Tibial nerve (tissue), 4 donors: ENCODE measurements around the gene SSPN. TPM values are rescaled to one million over a fixed set of nuclear protein-coding genes. Genes with fewer than 3 reads are reported as not detected.

ENCODE experiments used
- DNase-seq, 2 donors: peaks; one replicate each; pipeline ENCODE4 v3.0.0-alpha.2; 2019; ENCODE audit warnings: low spot score in 2 of 2
- H3K27ac ChIP-seq, 4 donors: fragments of 200-600 bp; sonication (generic) in 3 of 4; one replicate each; pipeline ENCODE4 v1.5.1; 2017 to 2019; ENCODE audit warnings: mild to moderate bottlenecking in 1 of 4
- H3K27me3 ChIP-seq, 2 donors: fragments of 200-600 bp; sonication (generic) in 1 of 2; one replicate each; pipeline versions ENCODE4 v1.5.1 to v1.6.0; 2017 to 2019
- H3K36me3 ChIP-seq, 3 donors: fragments of 200-600 bp; sonication (generic); one replicate each; pipeline ENCODE4 v1.5.1; 2018 to 2019
- H3K4me1 ChIP-seq, 4 donors: fragments of 200-600 bp; sonication (generic) in 3 of 4; one replicate each; pipeline ENCODE4 v1.5.1; 2017 to 2019
- H3K4me3 ChIP-seq, 4 donors: fragments of 200-600 bp; sonication (generic) in 3 of 4; one replicate each; pipeline ENCODE4 v1.5.1; 2017 to 2019; ENCODE audit warnings: mild to moderate bottlenecking in 1 of 4, moderate library complexity in 1 of 4
- H3K9me3 ChIP-seq, 4 donors: fragments of 200-600 bp; sonication (generic) in 3 of 4; one replicate each; pipeline ENCODE4 v1.5.1; 2017 to 2019
- CTCF ChIP-seq, 5 experiments: fragments of 200-600 bp in 3 of 5; fragments of 450-650 bp in 2 of 5; sonication (generic) in 3 of 5; IDR thresholded peaks; one replicate each; pipeline ENCODE4 v1.5.1; 2016 to 2019; ENCODE audit warnings: antibody characterized with exemption in 5 of 5, mild to moderate bottlenecking in 3 of 5, moderate library complexity in 2 of 5
- EP300 ChIP-seq, 2 donors: sonication (generic); formaldehyde crosslinking; IDR thresholded peaks; one replicate each; pipeline ENCODE4 v1.6.1; 2017; ENCODE audit warnings: antibody characterized with exemption in 2 of 2, mild to moderate bottlenecking in 1 of 2
- POLR2A ChIP-seq, 2 donors: fragments of 450-650 bp; IDR thresholded peaks; one replicate each; pipeline ENCODE4 v1.6.1; 2017; ENCODE audit warnings: antibody characterized with exemption in 2 of 2, mild to moderate bottlenecking in 2 of 2, moderate library complexity in 2 of 2
- WGBS, 2 donors: methylation state at CpG; one replicate each; pipeline ENCODE4 v1.1.5; 2018; 5-methylcytosine and 5-hydroxymethylcytosine counted together
- total RNA-seq, 4 donors: library from RNA; depleted of rRNA; stranded (reverse); fragments of >200 nt; gene quantifications; one replicate each; pipeline ENCODE4 v1.1.0, GENCODE V29; 2016

The SSPN gene
- total RNA-seq, 4 donors from 2014 or later, result 19.2 to 54.4 (median 45.2) TPM

DNA sequence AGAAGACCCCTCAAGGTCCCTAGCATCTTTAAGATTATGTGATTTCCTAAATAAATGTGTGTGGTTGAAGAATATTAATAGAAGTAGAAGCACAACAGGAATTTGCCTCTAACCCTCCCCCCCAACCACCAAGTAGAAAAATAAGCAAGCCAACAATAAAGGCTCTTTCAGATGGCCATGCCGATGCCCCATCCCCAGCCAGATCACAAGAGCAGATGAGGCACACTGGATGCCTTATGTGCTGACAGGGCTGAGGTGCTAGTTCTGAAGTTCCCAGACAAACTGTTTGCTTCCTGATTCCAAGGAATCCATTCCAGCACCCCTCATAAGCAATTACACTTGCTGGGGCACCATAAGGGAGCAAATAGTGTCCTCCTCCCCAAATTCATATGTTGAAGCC is 90.0 kb downstream of the SSPN start:
- Histone ChIP-seq H3K9me3 (no peaks in the 10 kb centered on the region), H3K36me3 (no peaks in the 10 kb centered on the region), H3K27me3 (no peaks in the 10 kb centered on the region), H3K27ac (no peak overlapping the region), H3K4me1 (peaks cover 0 to 7% (median 0%) of the 10 kb centered on the region in 4 donors), H3K4me3 (no peak overlapping the region)
- no peak for DNase-seq
- TF ChIP-seq POLR2A (IDR thresholded peaks at IDR 0.05) (no peak), EP300 (IDR thresholded peaks at IDR 0.05) (no peak), CTCF (IDR thresholded peaks at IDR 0.05) (no peak)
- 65 to 75% methylated on average over 1 of the region's 1 CpG for WGBS, 2 donors

GRCh38 chr12:26286186-26286585 is 90.8 kb downstream of the SSPN start:
- Histone ChIP-seq H3K27ac (no peak overlapping the region), H3K4me3 (no peak overlapping the region), H3K9me3 (no peaks in the 10 kb centered on the region), H3K4me1 (peaks cover 0 to 7% (median 0%) of the 10 kb centered on the region in 4 donors), H3K36me3 (no peaks in the 10 kb centered on the region), H3K27me3 (no peaks in the 10 kb centered on the region)
- no peak for DNase-seq
- WGBS, 2 donors, result 93 to 100% methylated on average over 5 to 6 of the region's 6 CpGs
- no peak for TF ChIP-seq POLR2A (IDR thresholded peaks at IDR 0.05)

GRCh38 chr12:26287671-26288381 is 92.5 kb downstream of the SSPN start:
- H3K27me3 ChIP-seq, result no peaks in the 10 kb centered on the region
- H3K4me3 ChIP-seq, result no peak overlapping the region
- DNase-seq, result peak in 1 of 2 donors; percentile 36
- no peaks in the 10 kb centered on the region for H3K36me3 ChIP-seq
- H3K4me1 ChIP-seq, result peaks cover 0 to 7% (median 0%) of the 10 kb centered on the region in 4 donors
- no peaks in the 10 kb centered on the region for H3K9me3 ChIP-seq
- TF ChIP-seq POLR2A (IDR thresholded peaks at IDR 0.05) (no peak), EP300 (IDR thresholded peaks at IDR 0.05) (peak in 1 of 2 donors; percentile 28)
- 74 to 77% methylated on average over 14 of the region's 14 CpGs for WGBS, 2 donors
- peak overlapping the region in 3 of 4 donors; percentile 10 to 55 (median 28) for H3K27ac ChIP-seq

GRCh38 chr12:26290565-26290964 is 95.2 kb downstream of the SSPN start:
- H3K4me3 ChIP-seq, result no peak overlapping the region
- no peaks in the 10 kb centered on the region for H3K36me3 ChIP-seq
- peaks cover 0 to 7% (median 0%) of the 10 kb centered on the region in 4 donors for H3K4me1 ChIP-seq
- no peaks in the 10 kb centered on the region for H3K9me3 ChIP-seq
- no peak for DNase-seq
- 83 to 89% methylated on average over 2 of the region's 2 CpGs for WGBS, 2 donors
- no peak overlapping the region for H3K27ac ChIP-seq
- no peaks in the 10 kb centered on the region for H3K27me3 ChIP-seq
- no peak for TF ChIP-seq POLR2A (IDR thresholded peaks at IDR 0.05)
- TF ChIP-seq EP300 (IDR thresholded peaks at IDR 0.05), result no peak
- TF ChIP-seq CTCF (IDR thresholded peaks at IDR 0.05), result no peak

GRCh38 chr12:26292596-26292995 is 97.2 kb downstream of the SSPN start:
- DNase-seq, result no peak
- H3K4me3 ChIP-seq, result no peak overlapping the region
- H3K4me1 ChIP-seq, result peaks cover 0 to 7% (median 3%) of the 10 kb centered on the region in 4 donors
- TF ChIP-seq EP300 (IDR thresholded peaks at IDR 0.05) (no peak), CTCF (IDR thresholded peaks at IDR 0.05) (no peak), POLR2A (IDR thresholded peaks at IDR 0.05) (no peak)
- H3K9me3 ChIP-seq, result no peaks in the 10 kb centered on the region
- H3K27ac ChIP-seq, result no peak overlapping the region
- no peaks in the 10 kb centered on the region for H3K36me3 ChIP-seq
- H3K27me3 ChIP-seq, result no peaks in the 10 kb centered on the region
- WGBS, 2 donors, result 79 to 94% methylated on average over 1 of the region's 1 CpG

DNA sequence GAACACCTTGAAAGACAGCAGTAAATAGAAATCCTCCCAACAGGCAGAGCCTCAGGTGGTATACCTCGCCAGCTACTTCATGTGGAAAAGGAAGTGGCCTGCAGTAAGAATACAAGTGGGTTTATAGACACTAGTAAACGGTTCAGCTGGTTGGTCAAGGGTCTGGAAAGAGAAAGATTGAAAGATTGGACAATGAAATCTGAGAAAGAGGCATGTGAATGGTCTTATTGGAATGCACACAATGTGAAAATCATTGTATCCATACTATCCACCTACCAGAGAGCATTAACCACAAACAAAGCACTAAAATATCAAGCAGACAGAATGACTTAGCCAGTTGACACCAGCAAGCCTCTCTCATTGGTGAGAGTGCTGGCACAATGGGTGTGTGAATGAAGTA is 98.2 kb downstream of the SSPN start:
- H3K36me3 ChIP-seq, result no peaks in the 10 kb centered on the region
- no peak overlapping the region for H3K27ac ChIP-seq
- no peak overlapping the region for H3K4me3 ChIP-seq
- TF ChIP-seq EP300 (IDR thresholded peaks at IDR 0.05), result no peak
- no peak for TF ChIP-seq CTCF (IDR thresholded peaks at IDR 0.05)
- TF ChIP-seq POLR2A (IDR thresholded peaks at IDR 0.05), result no peak
- no peak for DNase-seq
- H3K27me3 ChIP-seq, result no peaks in the 10 kb centered on the region
- H3K4me1 ChIP-seq, result peaks cover 0 to 6% (median 4%) of the 10 kb centered on the region in 4 donors
- H3K9me3 ChIP-seq, result no peaks in the 10 kb centered on the region
- WGBS, 2 donors, result 78 to 83% methylated on average over 2 of the region's 2 CpGs
